ENCODE measurements around the gene KCNH2. TPM values are rescaled to one million over a fixed set of nuclear protein-coding genes. Genes with fewer than 3 reads are reported as not detected.

Gene KCNH2
- total and polyA plus RNA-seq, 4 donors = 0.18 to 74.6 (median 0.33) TPM; not detected in 1

DNA sequence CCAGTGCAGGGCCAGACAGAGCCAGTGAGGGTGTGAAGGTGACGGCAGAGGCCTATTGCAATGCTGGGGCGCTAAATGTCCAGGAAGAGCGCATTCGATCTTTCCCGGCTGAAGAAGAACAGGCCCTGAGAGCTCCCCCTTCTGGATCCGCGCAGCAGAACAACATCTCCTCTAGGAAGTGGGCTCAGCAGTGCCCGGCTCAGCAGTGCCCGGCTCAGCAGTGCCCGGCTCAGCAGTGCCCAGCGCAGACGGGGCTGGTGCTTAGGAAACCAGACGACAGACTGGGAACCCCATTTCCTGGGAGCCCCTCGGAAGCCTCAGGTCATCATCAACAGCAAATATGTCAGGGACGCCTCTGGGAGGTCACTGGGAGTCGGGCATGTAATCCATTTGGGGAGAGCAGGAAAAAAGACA is 8.0 kb upstream of the KCNH2 start (continued):
- TF ChIP-seq ZBTB33 (IDR thresholded peaks at IDR 0.05) (no peak), JUND (IDR thresholded peaks at IDR 0.05) (no peak)

- no peak overlapping the region for H3K4me3 ChIP-seq (ENCODE audit: low read depth in 1 of 3, low read length in 3 of 3)
- H3K36me3 ChIP-seq (ENCODE audit: control insufficient read depth in 4 of 4, insufficient read depth in 3 of 4, low read depth in 1 of 4, low read length in 3 of 4) = no peaks in the 10 kb centered on the region
- H3K4me1 ChIP-seq (ENCODE audit: control insufficient read depth in 4 of 4, insufficient read depth in 4 of 4, low read length in 3 of 4) = peaks cover 2 to 7% (median 5%) of the 10 kb centered on the region in 4 donors
- H3K9ac ChIP-seq (ENCODE audit: low read depth in 1 of 2, low read length in 2 of 2) = no peak overlapping the region
- WGBS = 3% methylated on average over 2 of the region's 2 CpGs
- TF ChIP-seq, protein P1, sequence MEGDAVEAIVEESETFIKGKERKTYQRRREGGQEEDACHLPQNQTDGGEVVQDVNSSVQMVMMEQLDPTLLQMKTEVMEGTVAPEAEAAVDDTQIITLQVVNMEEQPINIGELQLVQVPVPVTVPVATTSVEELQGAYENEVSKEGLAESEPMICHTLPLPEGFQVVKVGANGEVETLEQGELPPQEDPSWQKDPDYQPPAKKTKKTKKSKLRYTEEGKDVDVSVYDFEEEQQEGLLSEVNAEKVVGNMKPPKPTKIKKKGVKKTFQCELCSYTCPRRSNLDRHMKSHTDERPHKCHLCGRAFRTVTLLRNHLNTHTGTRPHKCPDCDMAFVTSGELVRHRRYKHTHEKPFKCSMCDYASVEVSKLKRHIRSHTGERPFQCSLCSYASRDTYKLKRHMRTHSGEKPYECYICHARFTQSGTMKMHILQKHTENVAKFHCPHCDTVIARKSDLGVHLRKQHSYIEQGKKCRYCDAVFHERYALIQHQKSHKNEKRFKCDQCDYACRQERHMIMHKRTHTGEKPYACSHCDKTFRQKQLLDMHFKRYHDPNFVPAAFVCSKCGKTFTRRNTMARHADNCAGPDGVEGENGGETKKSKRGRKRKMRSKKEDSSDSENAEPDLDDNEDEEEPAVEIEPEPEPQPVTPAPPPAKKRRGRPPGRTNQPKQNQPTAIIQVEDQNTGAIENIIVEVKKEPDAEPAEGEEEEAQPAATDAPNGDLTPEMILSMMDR (IDR thresholded peaks at IDR 0.05; ENCODE audit: low read depth, low read length, missing input control) = no peak
- peak; percentile 100 for TF ChIP-seq REST (IDR thresholded peaks at IDR 0.05)
- H3K27me3 ChIP-seq (ENCODE audit: control insufficient read depth in 4 of 4, insufficient read depth in 4 of 4, low read length in 3 of 4) = peaks cover 0 to 7% (median 0%) of the 10 kb centered on the region in 4 donors
- H3K9me3 ChIP-seq (ENCODE audit: control insufficient read depth in 4 of 4, low read length in 3 of 4) = no peaks in the 10 kb centered on the region
- DNase-seq (ENCODE audit: low spot score) = no peak
- no peak overlapping the region for H3K27ac ChIP-seq (ENCODE audit: low read depth in 1 of 2, low read length in 2 of 2)
Measured at GRCh38 chr7:150983893-150984368, 5.8 kb upstream of the KCNH2 start.

DNA sequence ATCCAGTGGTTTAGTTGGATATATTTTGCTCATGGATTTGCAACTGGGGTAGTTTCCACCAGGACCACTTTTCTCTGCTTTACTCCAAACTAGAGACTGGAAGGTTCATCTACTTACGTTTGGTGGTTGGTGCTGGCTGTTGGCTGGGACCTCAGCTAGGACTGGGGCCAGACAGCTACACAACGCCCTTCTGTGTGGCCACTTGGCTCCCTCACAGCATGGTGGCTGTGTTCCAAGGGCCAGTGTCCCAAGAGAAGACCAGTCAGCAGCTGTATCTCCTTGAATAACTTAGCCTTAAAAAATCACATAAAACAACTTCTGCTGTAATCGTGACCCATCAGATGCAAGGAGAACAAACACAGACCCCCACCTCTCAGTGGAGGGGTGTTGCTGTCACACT is 4.2 kb upstream of the KCNH2 start:
- no peaks in the 10 kb centered on the region for H3K36me3 ChIP-seq (ENCODE audit: control insufficient read depth in 4 of 4, insufficient read depth in 3 of 4, low read depth in 1 of 4, low read length in 3 of 4)
- H3K4me3 ChIP-seq (ENCODE audit: low read depth in 1 of 3, low read length in 3 of 3) = no peak overlapping the region
- peaks cover 0 to 11% (median 4%) of the 10 kb centered on the region in 4 donors for H3K4me1 ChIP-seq (ENCODE audit: control insufficient read depth in 4 of 4, insufficient read depth in 4 of 4, low read length in 3 of 4)
- peaks cover 0 to 4% (median 0%) of the 10 kb centered on the region in 4 donors for H3K27me3 ChIP-seq (ENCODE audit: control insufficient read depth in 4 of 4, insufficient read depth in 4 of 4, low read length in 3 of 4)
- no peaks in the 10 kb centered on the region for H3K9me3 ChIP-seq (ENCODE audit: control insufficient read depth in 4 of 4, low read length in 3 of 4)
- 34% methylated on average over 3 of the region's 3 CpGs for WGBS
- no peak overlapping the region for H3K27ac ChIP-seq (ENCODE audit: low read depth in 1 of 2, low read length in 2 of 2)
- no peak for TF ChIP-seq RAD21 (IDR thresholded peaks at IDR 0.05)
- TF ChIP-seq HNF4A (conservative IDR thresholded peaks at IDR 0.05) = no peak
- TF ChIP-seq FOXA2 (IDR thresholded peaks at IDR 0.05) = no peak
- TF ChIP-seq, protein P2, sequence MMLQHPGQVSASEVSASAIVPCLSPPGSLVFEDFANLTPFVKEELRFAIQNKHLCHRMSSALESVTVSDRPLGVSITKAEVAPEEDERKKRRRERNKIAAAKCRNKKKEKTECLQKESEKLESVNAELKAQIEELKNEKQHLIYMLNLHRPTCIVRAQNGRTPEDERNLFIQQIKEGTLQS (IDR thresholded peaks at IDR 0.05) = no peak
- TF ChIP-seq, protein P1 (IDR thresholded peaks at IDR 0.05; ENCODE audit: low read depth, low read length, missing input control) = no peak
- no peak for TF ChIP-seq NR2F2 (IDR thresholded peaks at IDR 0.05)
- TF ChIP-seq TAF1 (conservative IDR thresholded peaks at IDR 0.05) = no peak
- no peak for TF ChIP-seq ZBTB33 (IDR thresholded peaks at IDR 0.05)
- no peak for TF ChIP-seq GABPA (IDR thresholded peaks at IDR 0.05 in 1 of 2, conservative IDR thresholded peaks at IDR 0.05 in 1 of 2)
- TF ChIP-seq REST (IDR thresholded peaks at IDR 0.05) = no peak
- no peak for TF ChIP-seq EGR1 (IDR thresholded peaks at IDR 0.05; ENCODE audit: low read depth in 2 of 2)
- TF ChIP-seq JUND (IDR thresholded peaks at IDR 0.05) = no peak
- no peak for DNase-seq (ENCODE audit: low spot score)
- no peak overlapping the region for H3K9ac ChIP-seq (ENCODE audit: low read depth in 1 of 2, low read length in 2 of 2)
